ENCODE results near the gene CITED4.
"Not testable (repeated sequence)": the region's sequence is repeated elsewhere in the genome, so short reads cannot be mapped to it uniquely, and the experiment has no call there.

The CITED4 gene

DNA sequence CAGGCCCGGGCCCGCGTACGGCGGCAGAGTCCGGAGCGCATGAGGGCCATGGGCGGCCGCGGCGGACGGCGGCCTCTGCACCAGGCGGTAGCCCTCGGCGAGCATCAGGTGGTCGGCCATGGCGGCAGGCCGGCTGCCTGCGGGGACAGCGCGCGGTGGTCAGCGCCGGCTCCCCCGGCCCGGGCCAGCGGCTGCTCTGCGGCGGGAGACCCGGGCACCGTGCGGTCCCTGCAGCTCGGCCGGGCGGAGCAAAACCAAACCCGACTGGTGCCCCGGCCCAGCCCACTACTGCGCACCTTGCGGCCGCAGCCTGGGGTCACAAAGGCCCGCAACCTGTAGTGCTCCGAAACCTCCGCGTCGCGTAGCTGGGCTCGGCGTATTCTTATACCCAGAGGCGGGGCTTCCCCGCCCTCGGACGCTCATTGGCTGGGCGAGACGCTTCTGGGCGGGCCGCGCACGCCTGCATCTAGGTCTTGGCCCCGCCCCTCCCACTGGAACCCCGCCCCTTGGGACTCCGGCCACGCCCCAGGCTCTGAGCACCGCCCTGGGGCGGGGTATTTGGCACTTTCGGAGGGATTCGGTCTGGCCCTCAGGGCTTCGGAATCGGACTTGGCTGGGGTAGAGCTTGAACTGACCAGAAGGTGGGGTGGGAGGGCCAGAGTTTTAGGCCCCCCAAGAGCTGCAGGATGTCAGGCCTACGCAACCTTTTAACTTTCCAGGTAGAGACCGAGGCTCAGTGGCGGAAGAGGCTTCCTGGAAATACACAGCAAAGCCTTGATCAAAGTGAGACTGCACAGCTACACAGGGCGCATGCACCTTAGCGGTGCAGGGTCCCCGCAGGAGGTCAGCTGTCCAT, at the start of gene CITED4:
Gene CITED4 (minus strand): TSS at position 356 of the 856 bp plus-strand sequence. CDS start 236 bp downstream, at position 120.
- DNase-seq (ENCODE audit: low read depth in 2 of 2) = peak; percentile 89 to 94

DNA sequence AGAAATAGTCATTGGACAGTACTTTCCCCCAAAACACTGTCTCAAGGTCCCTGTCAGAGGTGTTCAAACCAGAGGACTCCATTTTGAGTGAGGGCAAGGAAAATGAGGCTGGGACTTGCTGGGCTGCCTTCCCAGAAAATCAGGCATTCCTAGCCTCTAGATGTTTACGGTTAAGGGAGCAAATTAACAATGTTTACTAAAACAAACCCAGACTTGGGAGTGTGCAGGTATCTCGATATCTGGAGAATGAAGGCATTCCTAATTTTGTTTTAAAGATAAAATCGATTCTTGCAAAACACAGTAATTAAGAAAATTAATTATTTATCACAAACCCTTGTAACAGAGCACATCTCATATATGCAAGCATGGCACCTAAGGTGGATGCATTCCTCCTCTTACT, 48.9 kb upstream of the CITED4 start:
- no peak for DNase-seq (ENCODE audit: low read depth in 2 of 2)

DNA sequence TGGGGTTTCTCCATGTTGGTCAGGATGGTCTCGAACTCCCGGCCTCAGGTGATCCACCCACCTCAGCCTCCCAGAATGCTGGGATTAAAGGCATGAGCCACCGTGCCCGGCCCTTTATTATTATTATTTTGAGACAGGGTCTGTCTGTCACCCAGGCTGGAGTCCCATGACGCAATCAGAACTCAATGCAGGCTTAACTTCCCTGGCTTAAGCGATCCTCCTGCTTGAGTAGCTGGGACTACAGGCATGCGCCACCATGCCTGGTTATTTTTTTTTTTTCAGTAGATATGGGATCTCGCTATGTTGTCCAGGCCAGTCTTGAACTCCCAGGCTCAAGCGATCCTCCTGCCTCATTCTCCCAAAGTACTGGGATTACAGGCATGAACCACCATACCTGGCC, 47.1 kb upstream of the CITED4 start:
- no peak for DNase-seq (ENCODE audit: low read depth in 2 of 2)

DNA sequence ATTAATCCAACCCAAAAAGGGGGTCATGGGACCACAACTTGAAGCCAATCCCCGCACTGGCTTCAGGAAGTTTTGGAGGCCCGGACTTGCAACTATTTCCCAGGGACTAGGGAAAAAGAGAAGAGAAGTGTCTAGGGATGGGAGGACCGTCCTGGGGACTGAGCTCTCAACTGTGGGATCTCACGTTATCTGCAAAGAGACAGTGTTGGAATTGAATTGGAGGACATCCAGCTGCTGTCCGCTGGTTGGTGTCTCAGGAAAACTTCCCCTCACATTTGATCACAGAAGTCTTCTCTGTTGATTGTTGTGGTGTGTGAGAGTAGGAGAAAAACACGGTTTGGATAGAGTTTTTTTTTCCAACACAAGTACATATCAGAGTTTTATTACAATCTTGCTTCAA, 46.2 kb upstream of the CITED4 start:
- no peak for DNase-seq (ENCODE audit: low read depth in 2 of 2)

GRCh38 chr1:40907899-40908298, 45.7 kb upstream of the CITED4 start:
- no peak for DNase-seq (ENCODE audit: low read depth in 2 of 2)

GRCh38 chr1:40906781-40907400, 44.7 kb upstream of the CITED4 start:
- no peak for DNase-seq (ENCODE audit: low read depth in 2 of 2)

DNA sequence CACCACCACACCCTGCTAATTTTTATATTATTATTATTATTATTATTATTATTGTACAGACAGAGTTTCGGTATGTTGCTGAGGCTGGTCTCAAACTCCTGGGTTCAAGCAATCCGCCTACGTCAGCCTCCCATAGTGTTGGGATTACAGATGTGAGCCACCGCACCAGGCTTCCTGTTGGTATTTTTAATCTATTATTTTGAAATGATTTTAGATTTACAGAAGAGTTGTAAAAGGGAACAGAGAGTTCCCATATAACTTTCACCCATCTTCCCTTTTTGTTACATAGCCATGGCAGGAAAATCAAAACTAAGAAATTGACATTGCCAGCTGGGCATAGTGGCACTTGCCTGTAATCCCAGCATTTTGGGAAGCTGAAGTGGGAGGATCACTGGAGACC, 42.9 kb upstream of the CITED4 start:
- no peak for DNase-seq (ENCODE audit: low read depth in 2 of 2)

DNA sequence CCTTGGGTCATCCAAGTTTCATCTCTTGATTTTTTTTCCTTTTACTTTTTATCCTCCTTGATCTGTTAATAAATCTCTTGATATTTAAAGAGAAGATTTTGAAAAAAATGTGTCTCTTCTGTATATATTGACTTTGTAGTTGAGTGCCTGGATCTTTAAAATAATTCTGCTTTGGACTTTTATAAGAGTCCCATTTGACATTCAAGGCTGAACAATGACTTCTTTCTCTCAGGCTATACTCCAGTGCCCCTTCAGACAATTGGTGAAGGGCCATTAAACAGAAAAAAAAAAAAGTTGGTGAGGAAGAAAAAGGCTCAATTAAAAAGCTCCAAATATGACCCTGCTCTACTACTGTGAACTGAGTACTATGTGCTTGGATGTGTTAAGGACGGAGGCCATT, 40.9 kb upstream of the CITED4 start:
- DNase-seq (ENCODE audit: low read depth in 2 of 2) = no peak

- no peak for DNase-seq (ENCODE audit: low read depth in 2 of 2)
Measured at GRCh38 chr1:40901886-40902852, 40.0 kb upstream of the CITED4 start.

- DNase-seq (ENCODE audit: low read depth in 2 of 2) = no peak
Measured at GRCh38 chr1:40899230-40899870, 37.2 kb upstream of the CITED4 start.

DNA sequence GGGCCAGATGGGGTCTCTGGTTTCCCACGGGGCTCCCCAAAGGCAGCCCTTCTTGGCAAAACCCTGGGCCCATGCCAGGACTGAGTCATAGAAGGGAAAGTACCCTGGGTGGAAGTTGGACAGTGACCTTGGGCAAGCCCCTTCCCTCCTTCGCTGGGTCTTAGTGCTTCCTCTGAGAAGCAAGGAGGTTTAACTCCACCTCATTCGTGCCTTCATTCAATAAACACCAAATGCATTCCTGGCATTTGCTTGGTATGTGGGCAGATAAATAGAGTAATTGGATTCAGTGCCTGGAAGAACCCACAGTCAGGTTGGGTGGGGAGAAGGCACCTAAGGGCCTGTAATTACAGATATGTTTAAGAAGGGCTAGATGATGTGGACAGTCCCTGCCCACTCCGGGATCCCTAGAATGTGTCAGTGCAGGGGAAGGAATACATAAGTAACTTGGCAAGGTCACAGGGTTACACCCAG, 36.3 kb upstream of the CITED4 start:
- no peak for DNase-seq (ENCODE audit: low read depth in 2 of 2)

GRCh38 chr1:40897513-40897912, 35.4 kb upstream of the CITED4 start:
- DNase-seq (ENCODE audit: low read depth in 2 of 2) = no peak

DNA sequence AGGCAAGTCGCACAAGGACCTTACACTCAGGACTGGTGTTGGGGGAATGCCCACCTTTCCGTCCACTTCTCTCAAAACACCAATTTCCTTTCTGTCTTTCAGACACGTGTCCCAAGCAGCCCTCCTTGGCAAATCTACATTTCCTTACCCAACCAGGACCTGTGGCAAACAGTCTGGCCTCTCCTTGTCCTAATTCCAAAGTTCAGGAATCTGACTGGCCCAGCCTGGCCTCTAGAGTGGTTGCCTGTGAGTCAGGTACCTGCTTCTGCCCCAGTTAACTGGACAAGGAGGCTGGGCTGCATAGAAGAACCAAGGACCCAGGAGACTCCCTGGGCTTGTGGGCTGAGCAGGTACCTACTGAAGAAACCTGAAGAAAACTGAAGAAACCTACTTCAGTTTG, 34.3 kb upstream of the CITED4 start:
- DNase-seq (ENCODE audit: low read depth in 2 of 2) = no peak

DNA sequence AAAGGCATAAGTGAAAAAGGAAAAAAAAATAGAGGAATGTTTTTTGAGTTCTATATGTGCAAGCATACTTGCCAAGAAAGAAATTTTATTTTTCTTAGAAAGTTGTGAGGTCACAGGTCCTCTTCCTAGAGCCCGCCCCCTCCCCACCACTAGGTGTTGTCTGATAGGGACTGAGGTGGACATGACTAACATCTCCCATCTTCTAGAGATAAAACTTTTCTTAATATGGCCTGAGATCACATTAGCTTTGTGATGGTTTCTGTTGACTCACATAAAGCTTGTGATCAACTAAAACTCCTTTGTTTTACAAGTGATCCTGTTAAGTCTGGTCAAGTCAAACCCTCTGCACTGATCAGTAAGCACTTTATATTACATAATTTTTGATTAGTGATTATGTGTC, 33.4 kb upstream of the CITED4 start:
- no peak for DNase-seq (ENCODE audit: low read depth in 2 of 2)

DNA sequence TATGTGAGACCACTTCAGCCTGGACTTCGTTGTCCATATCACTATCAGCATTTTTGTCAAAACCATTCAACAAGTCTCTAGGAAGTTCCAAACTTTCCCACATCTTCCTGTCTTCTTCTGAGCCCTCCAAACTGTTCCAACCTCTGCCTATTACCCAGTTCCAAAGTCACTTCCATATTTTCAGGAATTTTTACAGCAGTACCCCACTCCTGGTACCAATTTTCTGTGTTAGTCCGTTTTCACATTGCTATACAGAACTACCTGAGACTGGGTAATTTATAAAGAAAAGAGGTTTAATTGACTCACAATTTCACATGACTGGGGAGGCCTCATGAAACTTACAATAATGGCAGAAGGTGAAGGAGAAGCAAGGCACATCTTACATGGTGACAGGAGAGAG, 32.7 kb upstream of the CITED4 start:
- DNase-seq (ENCODE audit: low read depth in 2 of 2) = not testable (repeated sequence)

DNA sequence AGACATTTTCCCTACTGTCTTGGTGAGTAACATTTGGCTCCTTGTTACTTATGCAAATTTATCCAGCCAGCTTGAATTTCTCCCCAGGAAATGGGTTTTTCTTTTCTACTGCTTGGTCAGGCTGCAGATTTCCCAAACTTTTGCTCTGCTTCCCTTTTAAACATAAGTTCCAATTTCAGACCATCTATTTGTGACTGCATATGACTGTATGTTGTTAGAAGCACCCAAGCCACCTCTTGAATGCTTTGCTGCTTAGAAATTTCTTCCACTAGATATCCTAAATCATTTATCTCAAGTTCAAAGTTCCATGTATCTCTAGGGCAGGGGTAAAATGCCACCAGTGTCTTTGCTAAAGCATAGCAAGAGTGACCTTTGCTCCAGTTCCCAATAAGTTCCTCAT, 32.3 kb upstream of the CITED4 start:
- no peak for DNase-seq (ENCODE audit: low read depth in 2 of 2)

GRCh38 chr1:40893946-40894345, 31.8 kb upstream of the CITED4 start:
- no peak for DNase-seq (ENCODE audit: low read depth in 2 of 2)

- DNase-seq (ENCODE audit: low read depth in 2 of 2) = no peak
Measured at GRCh38 chr1:40892354-40892753, 30.2 kb upstream of the CITED4 start.

DNA sequence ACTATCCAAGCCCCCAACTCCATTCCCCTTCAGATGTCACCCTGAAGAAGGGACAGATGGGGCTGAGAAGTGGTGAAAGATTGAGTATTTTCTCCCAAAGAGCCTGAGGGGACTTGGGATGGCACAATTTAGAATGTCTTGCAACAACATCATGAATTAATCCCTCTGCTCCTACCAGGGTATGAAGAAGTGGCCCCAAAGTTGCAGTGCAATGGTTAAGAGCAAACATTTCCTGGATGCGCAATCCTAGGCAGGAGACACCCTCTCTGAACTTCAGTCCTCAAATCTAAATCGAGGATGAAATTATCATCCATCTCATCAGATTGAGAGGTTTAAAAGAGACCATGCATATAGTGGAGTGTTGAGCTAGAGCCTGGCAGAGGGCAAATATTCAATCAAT, 28.6 kb upstream of the CITED4 start:
- no peak for DNase-seq (ENCODE audit: low read depth in 2 of 2)

- DNase-seq (ENCODE audit: low read depth in 2 of 2) = no peak
Measured at GRCh38 chr1:40887652-40888051, 25.5 kb upstream of the CITED4 start.

DNA sequence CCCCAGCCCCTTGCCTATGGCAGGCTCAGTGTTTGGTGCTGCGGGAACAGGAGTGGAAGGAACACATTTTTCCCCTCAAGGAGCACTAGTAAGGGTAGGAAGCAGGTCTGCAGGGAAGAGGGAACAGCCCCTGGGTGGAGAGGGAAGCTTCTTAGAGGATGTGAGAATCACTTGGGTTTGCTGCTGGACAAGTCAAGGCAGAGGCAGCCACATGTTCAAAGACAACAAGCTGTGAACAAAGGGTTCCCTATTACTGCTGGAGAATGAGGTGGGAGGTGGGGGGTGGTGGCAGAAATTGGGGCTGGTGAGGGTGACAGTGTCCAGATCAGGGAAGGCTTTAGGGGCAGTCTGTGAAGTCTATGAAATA, 24.8 kb upstream of the CITED4 start:
- DNase-seq (ENCODE audit: low read depth in 2 of 2) = no peak
